Esophagus squamous epithelium (tissue), 4 donors: Measurements from ENCODE around the gene MCFD2.

Experiments used
- POLR2A ChIP-seq, 4 donors: fragments of 450-650 bp; IDR thresholded peaks; one replicate each; pipeline ENCODE4 v1.6.1; 2017; ENCODE audit warnings: antibody characterized with exemption in 4 of 4, mild to moderate bottlenecking in 4 of 4, moderate library complexity in 3 of 4
- TF ChIP-seq, protein P1 (sequence below), 6 experiments: fragments of 450-650 bp in 4 of 6; fragments of 200-600 bp in 2 of 6; sonication (generic) in 2 of 6; IDR thresholded peaks; one replicate each; pipeline ENCODE4 v1.5.1; 2016 to 2019; ENCODE audit warnings: antibody characterized with exemption in 6 of 6, mild to moderate bottlenecking in 4 of 6, moderate library complexity in 4 of 6

DNA sequence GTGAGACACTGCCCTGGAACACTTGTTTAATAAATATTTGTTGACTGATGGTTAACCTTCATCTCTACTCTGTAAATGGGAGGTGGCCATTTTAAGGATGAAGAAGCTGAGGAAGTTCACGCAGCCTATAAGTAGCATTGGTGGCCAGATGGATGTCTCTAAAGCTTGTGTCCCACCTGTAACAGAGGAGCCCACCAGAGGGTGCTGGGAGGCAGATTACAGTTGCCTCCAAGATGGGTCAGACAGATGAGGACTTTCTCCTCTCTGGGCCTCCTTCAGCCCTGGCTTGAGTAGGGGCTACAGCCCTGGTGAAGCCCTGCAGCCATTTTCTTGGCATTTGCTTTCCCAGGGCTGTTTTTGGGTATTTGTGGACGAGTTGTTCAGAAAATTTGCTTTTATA is 45.0 kb upstream of the MCFD2 start:
- TF ChIP-seq, protein P1, sequence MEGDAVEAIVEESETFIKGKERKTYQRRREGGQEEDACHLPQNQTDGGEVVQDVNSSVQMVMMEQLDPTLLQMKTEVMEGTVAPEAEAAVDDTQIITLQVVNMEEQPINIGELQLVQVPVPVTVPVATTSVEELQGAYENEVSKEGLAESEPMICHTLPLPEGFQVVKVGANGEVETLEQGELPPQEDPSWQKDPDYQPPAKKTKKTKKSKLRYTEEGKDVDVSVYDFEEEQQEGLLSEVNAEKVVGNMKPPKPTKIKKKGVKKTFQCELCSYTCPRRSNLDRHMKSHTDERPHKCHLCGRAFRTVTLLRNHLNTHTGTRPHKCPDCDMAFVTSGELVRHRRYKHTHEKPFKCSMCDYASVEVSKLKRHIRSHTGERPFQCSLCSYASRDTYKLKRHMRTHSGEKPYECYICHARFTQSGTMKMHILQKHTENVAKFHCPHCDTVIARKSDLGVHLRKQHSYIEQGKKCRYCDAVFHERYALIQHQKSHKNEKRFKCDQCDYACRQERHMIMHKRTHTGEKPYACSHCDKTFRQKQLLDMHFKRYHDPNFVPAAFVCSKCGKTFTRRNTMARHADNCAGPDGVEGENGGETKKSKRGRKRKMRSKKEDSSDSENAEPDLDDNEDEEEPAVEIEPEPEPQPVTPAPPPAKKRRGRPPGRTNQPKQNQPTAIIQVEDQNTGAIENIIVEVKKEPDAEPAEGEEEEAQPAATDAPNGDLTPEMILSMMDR (IDR thresholded peaks at IDR 0.05): no peak
- no peak for TF ChIP-seq POLR2A (IDR thresholded peaks at IDR 0.05)
